IPS-20b (cell line): ENCODE results near the gene PRRG3.

Source experiments
- H3K27ac ChIP-seq: one replicate; pipeline ENCODE4 v1.5.1; 2013; ENCODE audit warnings: low read length
- H3K27me3 ChIP-seq: 2 replicates; pipeline ENCODE4 v1.6.1; 2013; ENCODE audit warnings: mild to moderate bottlenecking, low read length, inconsistent platforms; ENCODE audit not compliant: insufficient read depth
- H3K36me3 ChIP-seq: 2 replicates; pipeline ENCODE4 v1.6.1; 2013; ENCODE audit warnings: low read depth, mild to moderate bottlenecking, inconsistent platforms, low read length, moderate library complexity; ENCODE audit not compliant: insufficient read depth
- H3K4me1 ChIP-seq: 2 replicates; pipeline ENCODE4 v1.6.1; 2013; ENCODE audit warnings: mild to moderate bottlenecking, control low read depth, inconsistent platforms, low read length, moderate library complexity; ENCODE audit not compliant: insufficient read depth
- H3K4me3 ChIP-seq: 2 replicates; pipeline ENCODE4 v1.5.1; 2013; ENCODE audit warnings: mild to moderate bottlenecking, low read length, inconsistent platforms
- H3K9ac ChIP-seq: 2 replicates; pipeline ENCODE4 v1.6.1; 2013; ENCODE audit warnings: low read depth, mild to moderate bottlenecking, inconsistent platforms, low read length, moderate library complexity
- H3K9me3 ChIP-seq: 2 replicates; pipeline ENCODE4 v1.6.1; 2013; ENCODE audit warnings: mild to moderate bottlenecking, low read depth, low read length, inconsistent platforms; ENCODE audit not compliant: insufficient read depth

PRRG3 gene

GRCh38 chrX:151752847-151753246 is 57.6 kb downstream of the PRRG3 start:
- no peak overlapping the region for H3K4me3 ChIP-seq
- H3K9me3 ChIP-seq, result no peaks in the 10 kb centered on the region
- no peak overlapping the region for H3K27ac ChIP-seq
- no peaks in the 10 kb centered on the region for H3K36me3 ChIP-seq
- no peak overlapping the region for H3K9ac ChIP-seq
- peaks cover 6% of the 10 kb centered on the region for H3K27me3 ChIP-seq
- H3K4me1 ChIP-seq, result no peaks in the 10 kb centered on the region

- Histone ChIP-seq H3K36me3 (no peaks in the 10 kb centered on the region), H3K4me1 (no peaks in the 10 kb centered on the region), H3K4me3 (no peak overlapping the region), H3K27ac (no peak overlapping the region), H3K9me3 (no peaks in the 10 kb centered on the region), H3K9ac (no peak overlapping the region), H3K27me3 (peaks cover 6% of the 10 kb centered on the region)
Observed at GRCh38 chrX:151753313-151754046, 58.2 kb downstream of the PRRG3 start.

- Histone ChIP-seq H3K4me1 (no peaks in the 10 kb centered on the region), H3K4me3 (no peak overlapping the region), H3K36me3 (no peaks in the 10 kb centered on the region), H3K9me3 (no peaks in the 10 kb centered on the region), H3K9ac (no peak overlapping the region), H3K27me3 (peaks cover 6% of the 10 kb centered on the region), H3K27ac (no peak overlapping the region)
Observed at GRCh38 chrX:151754047-151754429, 58.8 kb downstream of the PRRG3 start.

- H3K9me3 ChIP-seq, result no peaks in the 10 kb centered on the region
- H3K4me3 ChIP-seq, result no peak overlapping the region
- H3K27ac ChIP-seq, result no peak overlapping the region
- peaks cover 6% of the 10 kb centered on the region for H3K27me3 ChIP-seq
- H3K4me1 ChIP-seq, result no peaks in the 10 kb centered on the region
- no peaks in the 10 kb centered on the region for H3K36me3 ChIP-seq
- no peak overlapping the region for H3K9ac ChIP-seq
Observed at GRCh38 chrX:151754641-151755215, 59.5 kb downstream of the PRRG3 start.
